Smooth muscle cell (in vitro differentiated cells): ENCODE measurements around the gene ALK. TPM values are rescaled to one million over a fixed set of nuclear protein-coding genes. Genes with fewer than 3 reads are reported as not detected.

ENCODE experiments used
- DNase-seq: peaks from one replicate; lab custom pipeline; 2025; ENCODE audit not compliant: unreplicated experiment; lab: John Stamatoyannopoulos, UW
- H2AFZ ChIP-seq: fragments of 200-600 bp; sonication (generic); 2 replicates; pipeline ENCODE4 v1.6.0; 2016; ENCODE audit warnings: antibody characterized with exemption, low read depth, mild to moderate bottlenecking
- H3F3A ChIP-seq: fragments of 200-600 bp; sonication (generic); 2 replicates; pipeline ENCODE4 v1.6.0; 2017; ENCODE audit warnings: antibody characterized with exemption, low read depth
- H3K27ac ChIP-seq: fragments of 200-600 bp; sonication (generic); 2 replicates; pipeline ENCODE4 v1.5.1; 2016; ENCODE audit warnings: low read depth, mild to moderate bottlenecking
- H3K27me3 ChIP-seq: fragments of 200-600 bp; sonication (generic); 2 replicates; pipeline ENCODE4 v1.6.1; 2016; ENCODE audit warnings: low read depth, mild to moderate bottlenecking
- H3K36me3 ChIP-seq: fragments of 200-600 bp; sonication (generic); 2 replicates; pipeline ENCODE4 v1.5.1; 2016; ENCODE audit warnings: low read depth
- H3K4me1 ChIP-seq: fragments of 200-600 bp; sonication (generic); 2 replicates; pipeline ENCODE4 v1.5.1; 2016; ENCODE audit warnings: low read depth
- H3K4me2 ChIP-seq: fragments of 200-600 bp; sonication (generic); 2 replicates; pipeline ENCODE4 v1.6.0; 2016; ENCODE audit warnings: mild to moderate bottlenecking
- H3K4me3 ChIP-seq: fragments of 200-600 bp; sonication (generic); 2 replicates; pipeline ENCODE4 v1.5.1; 2016; ENCODE audit warnings: mild to moderate bottlenecking
- H3K79me2 ChIP-seq: fragments of 200-600 bp; sonication (generic); 2 replicates; pipeline ENCODE4 v1.6.0; 2016; ENCODE audit warnings: low read depth, mild to moderate bottlenecking
- H3K9ac ChIP-seq: fragments of 200-600 bp; sonication (generic); 2 replicates; pipeline ENCODE4 v1.6.0; 2016; ENCODE audit warnings: low read depth
- H3K9me3 ChIP-seq: fragments of 200-600 bp; sonication (generic); replicated peaks from 2 replicates; pipeline ENCODE4 v1.5.1; 2016; ENCODE audit warnings: low read depth
- H4K20me1 ChIP-seq: fragments of 200-600 bp; sonication (generic); 2 replicates; pipeline ENCODE4 v1.6.0; 2016; ENCODE audit warnings: low read depth
- WGBS: methylation state at CpG from one replicate; pipeline ENCODE4 v1.1.7; 2016; ENCODE audit warnings: low lambda C conversion rate; 5-methylcytosine and 5-hydroxymethylcytosine counted together
- polyA plus RNA-seq: library from polyadenylated mRNA; unstranded; fragments of >200 nt; fragmentation: Nextera tagmentation; extraction: Ambion mirVana; gene quantifications from 2 replicates; pipeline ENCODE4 v1.2.1, GENCODE V29; 2016
- total RNA-seq: library from RNA; depleted of rRNA; stranded (reverse); fragments of >200 nt; gene quantifications from 2 replicates; pipeline ENCODE4 v1.2.3, GENCODE V29; 2014
- TF ChIP-seq, protein P1 (sequence below): fragments of 200-600 bp; sonication (generic); IDR thresholded peaks from 2 replicates; pipeline ENCODE4 v1.5.1; 2017; ENCODE audit warnings: borderline replicate concordance, mild to moderate bottlenecking, antibody characterized with exemption; ENCODE audit not compliant: insufficient read depth, poor library complexity, severe bottlenecking

Gene ALK
- total and polyA plus RNA-seq, 2 experiments from 2014 or later: 0.13 to 0.19 TPM

DNA sequence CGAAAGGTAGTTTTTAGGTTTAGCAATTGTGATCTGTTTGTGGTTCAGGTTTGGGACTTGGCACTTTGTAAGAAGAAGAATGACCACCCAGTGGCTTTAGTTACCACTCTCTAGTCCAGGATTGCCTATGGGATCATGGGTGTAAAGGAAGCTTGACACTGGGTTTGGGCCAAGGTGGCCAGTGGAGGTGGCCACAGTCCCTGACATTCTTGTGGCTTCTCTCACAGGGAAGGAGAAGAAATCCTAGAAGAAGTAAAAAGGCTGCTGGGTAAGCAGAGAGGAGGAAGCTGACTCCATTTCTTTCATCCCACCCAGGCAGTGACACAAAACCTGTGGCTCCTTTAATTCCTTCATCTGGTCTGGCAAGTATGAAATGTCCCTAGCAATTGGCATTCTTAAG lies 411.5 kb downstream of the ALK start:
- H3K27ac ChIP-seq: no peak overlapping the region
- no peak for DNase-seq
- no peaks in the 10 kb centered on the region for H4K20me1 ChIP-seq
- H3K36me3 ChIP-seq: no peaks in the 10 kb centered on the region
- WGBS: 81% methylated on average over 1 of the region's 1 CpG
- H3K4me3 ChIP-seq: no peak overlapping the region
- H3K79me2 ChIP-seq: no peaks in the 10 kb centered on the region
- no peaks in the 10 kb centered on the region for H3K4me1 ChIP-seq
- no peaks in the 10 kb centered on the region for H3K9me3 ChIP-seq
- no peaks in the 10 kb centered on the region for H3F3A ChIP-seq
- H3K27me3 ChIP-seq: peaks cover 9% of the 10 kb centered on the region
- H3K9ac ChIP-seq: no peak overlapping the region
- no peak overlapping the region for H3K4me2 ChIP-seq
- no peak overlapping the region for H2AFZ ChIP-seq
- TF ChIP-seq, protein P1, sequence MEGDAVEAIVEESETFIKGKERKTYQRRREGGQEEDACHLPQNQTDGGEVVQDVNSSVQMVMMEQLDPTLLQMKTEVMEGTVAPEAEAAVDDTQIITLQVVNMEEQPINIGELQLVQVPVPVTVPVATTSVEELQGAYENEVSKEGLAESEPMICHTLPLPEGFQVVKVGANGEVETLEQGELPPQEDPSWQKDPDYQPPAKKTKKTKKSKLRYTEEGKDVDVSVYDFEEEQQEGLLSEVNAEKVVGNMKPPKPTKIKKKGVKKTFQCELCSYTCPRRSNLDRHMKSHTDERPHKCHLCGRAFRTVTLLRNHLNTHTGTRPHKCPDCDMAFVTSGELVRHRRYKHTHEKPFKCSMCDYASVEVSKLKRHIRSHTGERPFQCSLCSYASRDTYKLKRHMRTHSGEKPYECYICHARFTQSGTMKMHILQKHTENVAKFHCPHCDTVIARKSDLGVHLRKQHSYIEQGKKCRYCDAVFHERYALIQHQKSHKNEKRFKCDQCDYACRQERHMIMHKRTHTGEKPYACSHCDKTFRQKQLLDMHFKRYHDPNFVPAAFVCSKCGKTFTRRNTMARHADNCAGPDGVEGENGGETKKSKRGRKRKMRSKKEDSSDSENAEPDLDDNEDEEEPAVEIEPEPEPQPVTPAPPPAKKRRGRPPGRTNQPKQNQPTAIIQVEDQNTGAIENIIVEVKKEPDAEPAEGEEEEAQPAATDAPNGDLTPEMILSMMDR: no peak

DNA sequence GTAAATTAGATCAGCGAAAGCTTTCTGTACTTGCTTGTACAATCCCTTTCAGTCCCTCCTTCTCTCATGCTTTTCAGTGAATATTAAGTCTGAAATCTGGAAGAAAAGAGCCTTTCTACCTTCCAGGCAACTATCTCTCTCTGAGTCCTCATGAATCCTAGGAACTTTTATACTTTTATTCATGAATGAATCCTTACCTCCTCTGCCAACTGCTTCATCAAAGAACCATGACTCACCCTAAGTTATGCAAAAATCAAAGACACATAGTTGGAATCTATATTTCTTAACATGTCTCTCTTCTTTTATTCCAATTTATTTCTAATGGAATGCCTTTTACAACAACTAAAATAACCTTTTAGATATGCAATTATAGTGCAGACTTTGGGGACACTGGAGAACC lies 412.0 kb downstream of the ALK start:
- TF ChIP-seq, protein P1: no peak
- no peaks in the 10 kb centered on the region for H3K36me3 ChIP-seq
- H3K9me3 ChIP-seq: no peaks in the 10 kb centered on the region
- no peak overlapping the region for H3K4me3 ChIP-seq
- no peaks in the 10 kb centered on the region for H3K79me2 ChIP-seq
- H3K27ac ChIP-seq: no peak overlapping the region
- no peak for DNase-seq
- no peak overlapping the region for H3K9ac ChIP-seq
- no peaks in the 10 kb centered on the region for H4K20me1 ChIP-seq
- H3K27me3 ChIP-seq: peaks cover 9% of the 10 kb centered on the region
- no peak overlapping the region for H3K4me2 ChIP-seq
- 100% methylated on average over 1 of the region's 1 CpG for WGBS
- no peak overlapping the region for H2AFZ ChIP-seq
- H3K4me1 ChIP-seq: no peaks in the 10 kb centered on the region
- H3F3A ChIP-seq: no peaks in the 10 kb centered on the region

DNA sequence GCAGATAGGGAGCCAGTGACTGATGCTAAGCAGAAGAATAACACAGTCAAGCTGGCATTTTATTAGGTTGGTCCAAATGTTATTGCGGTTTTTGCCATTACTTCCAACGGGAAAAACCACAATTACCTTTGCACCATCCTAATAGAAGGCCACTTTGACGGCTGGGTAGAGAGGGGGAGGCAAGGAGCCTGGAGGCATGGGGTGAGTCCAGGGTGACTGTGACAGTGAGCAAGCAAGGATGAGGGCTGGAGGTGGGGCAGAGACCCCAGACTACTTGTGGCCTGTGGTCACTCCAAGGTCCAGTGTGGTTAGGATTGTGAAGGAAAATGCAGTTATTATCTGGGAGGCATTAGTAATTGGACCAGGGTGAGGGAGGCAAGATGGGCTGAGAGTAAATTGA lies 416.6 kb downstream of the ALK start:
- TF ChIP-seq, protein P1: no peak
- no peaks in the 10 kb centered on the region for H3K4me1 ChIP-seq
- no peaks in the 10 kb centered on the region for H3K9me3 ChIP-seq
- H3F3A ChIP-seq: no peaks in the 10 kb centered on the region
- DNase-seq: no peak
- no peak overlapping the region for H3K4me3 ChIP-seq
- H3K9ac ChIP-seq: no peak overlapping the region
- H3K27me3 ChIP-seq: peaks cover 16% of the 10 kb centered on the region
- no peak overlapping the region for H3K27ac ChIP-seq
- H3K4me2 ChIP-seq: no peak overlapping the region
- H2AFZ ChIP-seq: no peak overlapping the region
- H3K79me2 ChIP-seq: no peaks in the 10 kb centered on the region
- no peaks in the 10 kb centered on the region for H4K20me1 ChIP-seq
- 68% methylated on average over 3 of the region's 3 CpGs for WGBS
- no peaks in the 10 kb centered on the region for H3K36me3 ChIP-seq

DNA sequence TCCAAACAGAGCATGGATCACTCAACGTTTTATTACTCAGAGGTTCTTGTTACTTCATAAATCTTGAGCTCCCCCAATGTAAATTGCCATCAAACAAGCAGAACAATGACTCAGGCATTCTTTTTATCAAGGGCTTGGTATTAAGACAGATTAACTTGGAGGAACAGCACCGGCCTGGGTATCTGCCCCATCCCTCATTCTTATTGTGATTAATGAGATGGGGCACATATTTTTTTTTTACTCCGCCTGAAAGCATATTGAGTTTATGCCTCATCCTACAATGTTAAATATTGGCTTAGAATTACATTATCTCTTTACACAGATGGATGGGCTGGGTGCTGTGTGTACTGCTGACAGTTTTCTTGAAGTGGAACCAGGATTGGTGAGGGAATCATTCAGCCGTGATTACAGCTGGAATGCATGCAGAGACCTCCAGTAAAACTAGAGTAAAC lies 418.9 kb downstream of the ALK start:
- H3K4me1 ChIP-seq: no peaks in the 10 kb centered on the region
- DNase-seq: no peak
- no peak overlapping the region for H2AFZ ChIP-seq
- no peaks in the 10 kb centered on the region for H3K36me3 ChIP-seq
- no peaks in the 10 kb centered on the region for H3K9me3 ChIP-seq
- H4K20me1 ChIP-seq: no peaks in the 10 kb centered on the region
- H3K4me3 ChIP-seq: no peak overlapping the region
- no peak overlapping the region for H3K27ac ChIP-seq
- WGBS: 33% methylated on average over 4 of the region's 4 CpGs
- H3K9ac ChIP-seq: no peak overlapping the region
- peaks cover 13% of the 10 kb centered on the region for H3K27me3 ChIP-seq
- no peak overlapping the region for H3K4me2 ChIP-seq
- TF ChIP-seq, protein P1: no peak
- no peaks in the 10 kb centered on the region for H3F3A ChIP-seq
- no peaks in the 10 kb centered on the region for H3K79me2 ChIP-seq
